PFSK-1 (cell line): ENCODE results near the gene ODC1.

ENCODE experiments used
- POLR2AphosphoS5 ChIP-seq: IDR thresholded peaks from 2 replicates; pipeline ENCODE4 v1.6.1; 2012; ENCODE audit warnings: low read depth, mild to moderate bottlenecking, control low read depth, low read length, moderate library complexity
- TAF1 ChIP-seq: IDR thresholded peaks from 2 replicates; pipeline ENCODE4 v1.6.1; 2012; ENCODE audit warnings: low read length, control low read depth, borderline replicate concordance; ENCODE audit not compliant: insufficient read depth
- TF ChIP-seq, protein P1 (sequence below), 2 experiments: IDR thresholded peaks; 2 replicates each; pipeline versions ENCODE4 v1.6.1 to v1.8.0; 2011 to 2012; ENCODE audit warnings: low read depth in 2 of 2, low read length in 2 of 2, control low read depth in 1 of 2, inconsistent platforms in 1 of 2, mild to moderate bottlenecking in 1 of 2, moderate library complexity in 1 of 2; ENCODE audit not compliant: insufficient read depth in 1 of 2

GRCh38 chr2:10435820-10436204 lies 12.3 kb downstream of the ODC1 start:
- no peak for TF ChIP-seq POLR2AphosphoS5
- TF ChIP-seq TAF1: no peak
- TF ChIP-seq, protein P1, sequence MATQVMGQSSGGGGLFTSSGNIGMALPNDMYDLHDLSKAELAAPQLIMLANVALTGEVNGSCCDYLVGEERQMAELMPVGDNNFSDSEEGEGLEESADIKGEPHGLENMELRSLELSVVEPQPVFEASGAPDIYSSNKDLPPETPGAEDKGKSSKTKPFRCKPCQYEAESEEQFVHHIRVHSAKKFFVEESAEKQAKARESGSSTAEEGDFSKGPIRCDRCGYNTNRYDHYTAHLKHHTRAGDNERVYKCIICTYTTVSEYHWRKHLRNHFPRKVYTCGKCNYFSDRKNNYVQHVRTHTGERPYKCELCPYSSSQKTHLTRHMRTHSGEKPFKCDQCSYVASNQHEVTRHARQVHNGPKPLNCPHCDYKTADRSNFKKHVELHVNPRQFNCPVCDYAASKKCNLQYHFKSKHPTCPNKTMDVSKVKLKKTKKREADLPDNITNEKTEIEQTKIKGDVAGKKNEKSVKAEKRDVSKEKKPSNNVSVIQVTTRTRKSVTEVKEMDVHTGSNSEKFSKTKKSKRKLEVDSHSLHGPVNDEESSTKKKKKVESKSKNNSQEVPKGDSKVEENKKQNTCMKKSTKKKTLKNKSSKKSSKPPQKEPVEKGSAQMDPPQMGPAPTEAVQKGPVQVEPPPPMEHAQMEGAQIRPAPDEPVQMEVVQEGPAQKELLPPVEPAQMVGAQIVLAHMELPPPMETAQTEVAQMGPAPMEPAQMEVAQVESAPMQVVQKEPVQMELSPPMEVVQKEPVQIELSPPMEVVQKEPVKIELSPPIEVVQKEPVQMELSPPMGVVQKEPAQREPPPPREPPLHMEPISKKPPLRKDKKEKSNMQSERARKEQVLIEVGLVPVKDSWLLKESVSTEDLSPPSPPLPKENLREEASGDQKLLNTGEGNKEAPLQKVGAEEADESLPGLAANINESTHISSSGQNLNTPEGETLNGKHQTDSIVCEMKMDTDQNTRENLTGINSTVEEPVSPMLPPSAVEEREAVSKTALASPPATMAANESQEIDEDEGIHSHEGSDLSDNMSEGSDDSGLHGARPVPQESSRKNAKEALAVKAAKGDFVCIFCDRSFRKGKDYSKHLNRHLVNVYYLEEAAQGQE (IDR thresholded peaks at IDR 0.05; ENCODE audit: insufficient read depth in 1 of 2, low read depth in 2 of 2, low read length in 2 of 2): no peak
